Activated T-helper 17 cell treated with anti-CD3 and anti-CD28 coated beads, Interleukin-2, amount 50 U/mL, for 72 hours (primary cell): ENCODE results near the gene ZSCAN25. TPM values are rescaled to one million over a fixed set of nuclear protein-coding genes. Genes with fewer than 3 reads are reported as not detected.
"Not testable (repeated sequence)": the region's sequence is repeated elsewhere in the genome, so short reads cannot be mapped to it uniquely, and the experiment has no call there.

ENCODE experiments used
- ATAC-seq: fragments of 150-1000 bp; cut with Tn5 transposase; replicated peaks from 2 replicates; pipeline ENCODE4 v1.10.0; 2021; ENCODE audit warnings: mild to moderate bottlenecking, moderate library complexity
- H3K27ac Mint-ChIP-seq: one replicate; pipeline ENCODE4 v1.8.0; 2022; ENCODE audit warnings: mixed read lengths
- H3K27me3 Mint-ChIP-seq: one replicate; pipeline ENCODE4 v1.8.0; 2022; ENCODE audit warnings: mixed read lengths
- H3K36me3 Mint-ChIP-seq: one replicate; pipeline ENCODE4 v1.8.0; 2022; ENCODE audit warnings: low read depth, mild to moderate bottlenecking, mixed read lengths
- H3K4me1 Mint-ChIP-seq: one replicate; pipeline ENCODE4 v1.8.0; 2022; ENCODE audit warnings: mixed read lengths
- H3K4me3 Mint-ChIP-seq: one replicate; pipeline ENCODE4 v1.8.0; 2022; ENCODE audit warnings: mild to moderate bottlenecking, mixed read lengths
- H3K9me3 Mint-ChIP-seq: one replicate; pipeline ENCODE4 v1.8.0; 2022; ENCODE audit warnings: mixed read lengths
- total RNA-seq, 2 donors: library from RNA; stranded (reverse); gene quantifications; one replicate each; pipeline ENCODE4 v1.2.3, GENCODE V29; 2022

ZSCAN25 gene
- total RNA-seq, 2 donors from 2014 or later: 25.0 to 58.4 TPM

DNA sequence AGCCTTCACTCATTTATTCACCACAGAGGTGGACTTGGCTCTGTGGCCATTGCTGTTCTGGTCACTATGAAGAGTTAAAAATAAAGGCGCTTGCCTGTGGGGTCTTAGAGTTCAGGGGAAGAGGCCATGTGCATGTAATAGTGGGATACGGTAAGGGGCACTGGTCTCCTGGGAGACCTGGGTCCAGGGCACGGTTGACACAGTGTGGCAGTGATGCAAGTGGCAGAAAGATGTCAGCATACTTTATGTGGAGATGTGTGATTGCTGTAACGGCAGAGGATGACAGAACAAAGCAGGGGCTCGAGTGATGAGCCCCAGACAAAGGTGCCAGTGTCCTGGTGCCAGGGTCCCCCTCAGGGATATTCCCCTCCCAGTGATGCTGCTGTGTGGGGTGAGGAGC, 8.6 kb downstream of the ZSCAN25 start:
- Mint-ChIP-seq H3K9me3 (no peaks in the 10 kb centered on the region), H3K27ac (peak overlapping the region; percentile 97), H3K4me3 (peak overlapping the region; percentile 93), H3K4me1 (peaks cover 44% of the 10 kb centered on the region), H3K36me3 (peaks cover 100% of the 10 kb centered on the region), H3K27me3 (no peaks in the 10 kb centered on the region)
- ATAC-seq: no peak

DNA sequence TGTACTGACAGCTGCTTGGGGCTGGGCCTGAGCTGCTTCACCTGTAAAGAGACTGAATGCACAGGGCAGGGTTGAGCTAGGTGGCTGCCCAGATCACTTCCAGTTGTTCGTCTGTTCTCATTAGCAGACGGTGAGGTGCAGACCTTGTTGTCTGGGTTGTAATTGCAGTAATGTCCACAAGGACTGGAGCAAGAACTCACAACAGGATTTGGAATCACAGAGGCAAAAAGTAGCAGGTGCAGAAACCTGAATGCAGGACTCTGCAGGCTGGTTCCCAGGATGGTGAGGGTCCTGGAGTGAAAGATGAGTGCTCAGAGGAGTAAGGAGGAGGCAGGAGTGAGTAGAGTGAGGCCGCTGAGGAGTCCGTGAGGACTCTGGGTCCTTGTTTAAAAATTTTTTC, 9.2 kb downstream of the ZSCAN25 start:
- no peak for ATAC-seq
- H3K27me3 Mint-ChIP-seq: no peaks in the 10 kb centered on the region
- peaks cover 44% of the 10 kb centered on the region for H3K4me1 Mint-ChIP-seq
- no peaks in the 10 kb centered on the region for H3K9me3 Mint-ChIP-seq
- peak overlapping the region; percentile 97 for H3K27ac Mint-ChIP-seq
- peak overlapping the region; percentile 93 for H3K4me3 Mint-ChIP-seq
- peaks cover 100% of the 10 kb centered on the region for H3K36me3 Mint-ChIP-seq

DNA sequence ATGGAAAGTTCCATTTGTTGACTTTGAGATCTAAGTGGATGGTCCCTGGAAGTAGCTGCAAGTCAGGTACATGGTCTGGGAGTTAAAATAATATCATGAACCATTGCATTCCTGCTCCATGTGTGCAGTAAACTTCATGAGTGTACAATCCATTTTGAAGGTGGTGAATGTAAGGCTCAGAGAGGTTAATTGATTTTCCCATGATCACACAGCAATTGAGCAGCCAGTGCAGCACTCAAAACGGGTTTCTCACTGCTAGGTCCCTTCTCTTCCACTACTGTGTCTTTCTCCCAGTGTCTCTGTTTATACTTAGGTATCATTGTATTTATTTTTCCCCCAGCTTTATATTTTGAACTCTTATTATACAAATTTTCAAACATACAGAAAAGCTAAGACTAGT, 9.9 kb downstream of the ZSCAN25 start:
- Mint-ChIP-seq H3K4me3 (peak overlapping the region; percentile 93), H3K4me1 (peaks cover 51% of the 10 kb centered on the region), H3K9me3 (no peaks in the 10 kb centered on the region), H3K27ac (peak overlapping the region; percentile 97), H3K36me3 (peaks cover 100% of the 10 kb centered on the region), H3K27me3 (no peaks in the 10 kb centered on the region)
- no peak for ATAC-seq

DNA sequence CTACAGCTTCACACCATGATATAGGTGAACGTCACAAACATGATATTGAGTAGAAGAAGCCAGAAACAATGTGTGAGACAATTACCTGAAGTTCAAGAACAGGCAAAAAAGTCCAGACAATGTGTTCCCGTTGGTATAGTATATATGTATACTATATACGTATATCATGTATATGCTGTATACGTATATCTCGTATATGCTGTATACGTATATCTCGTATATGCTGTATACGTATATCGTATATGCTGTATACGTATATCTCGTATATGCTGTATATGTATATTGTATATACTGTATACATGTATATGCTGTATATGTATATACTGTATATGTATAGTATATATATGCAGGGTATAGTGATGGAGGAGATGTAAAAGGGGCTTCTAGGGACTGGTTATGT, 10.8 kb downstream of the ZSCAN25 start:
- Mint-ChIP-seq H3K4me1 (peaks cover 50% of the 10 kb centered on the region), H3K4me3 (peak overlapping the region; percentile 93), H3K36me3 (peaks cover 99% of the 10 kb centered on the region), H3K9me3 (no peaks in the 10 kb centered on the region), H3K27me3 (no peaks in the 10 kb centered on the region), H3K27ac (no peak overlapping the region)
- ATAC-seq: no peak

DNA sequence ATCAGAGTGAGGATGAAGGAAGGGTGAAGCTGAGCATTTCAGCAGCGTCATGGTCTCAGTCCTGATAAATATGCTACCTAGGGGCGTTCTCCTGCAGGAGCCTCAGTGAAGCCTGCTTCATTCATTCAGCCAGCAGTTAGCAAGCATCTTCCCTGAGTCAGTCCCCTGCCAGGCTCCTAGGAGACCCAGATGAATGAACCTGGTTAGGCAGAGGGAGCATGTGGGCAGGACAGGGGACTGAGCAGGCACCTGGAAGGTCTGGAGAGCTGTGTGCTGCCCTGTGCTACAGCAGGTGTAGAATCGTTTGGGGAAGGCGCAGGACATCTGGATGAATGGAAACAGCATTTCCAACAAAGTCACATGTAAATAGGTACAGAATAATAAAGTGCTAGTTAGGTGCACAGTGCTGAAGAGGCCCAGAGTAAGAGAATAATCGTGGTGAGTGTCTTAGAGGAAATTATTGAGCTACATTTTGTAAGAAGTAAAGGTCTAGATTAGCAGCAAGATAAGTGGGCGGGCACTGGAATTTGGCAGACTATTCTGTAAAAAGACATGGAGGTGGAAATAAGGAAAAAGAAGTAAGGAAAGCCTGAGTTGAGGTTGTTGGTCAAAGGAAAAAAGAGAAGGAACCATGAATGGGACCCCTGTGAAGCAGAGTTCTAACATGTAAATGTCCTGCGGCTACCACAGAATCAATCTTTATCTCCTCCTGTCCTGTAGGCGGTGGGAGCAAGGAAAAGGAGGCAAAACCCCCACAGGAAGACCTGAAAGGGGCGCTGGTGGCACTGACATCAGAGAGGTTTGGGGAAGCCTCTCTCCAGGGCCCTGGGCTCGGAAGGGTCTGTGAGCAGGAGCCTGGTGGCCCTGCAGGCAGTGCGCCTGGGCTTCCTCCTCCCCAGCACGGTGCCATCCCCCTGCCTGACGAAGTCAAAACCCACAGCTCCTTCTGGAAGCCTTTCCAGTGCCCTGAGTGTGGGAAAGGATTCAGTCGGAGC, 12.0 kb downstream of the ZSCAN25 start:
- Mint-ChIP-seq H3K27ac (peak overlapping the region; percentile 37), H3K27me3 (no peaks in the 10 kb centered on the region), H3K4me3 (peak overlapping the region; percentile 4), H3K36me3 (peaks cover 99% of the 10 kb centered on the region), H3K4me1 (peaks cover 45% of the 10 kb centered on the region), H3K9me3 (no peaks in the 10 kb centered on the region)
- ATAC-seq: no peak

DNA sequence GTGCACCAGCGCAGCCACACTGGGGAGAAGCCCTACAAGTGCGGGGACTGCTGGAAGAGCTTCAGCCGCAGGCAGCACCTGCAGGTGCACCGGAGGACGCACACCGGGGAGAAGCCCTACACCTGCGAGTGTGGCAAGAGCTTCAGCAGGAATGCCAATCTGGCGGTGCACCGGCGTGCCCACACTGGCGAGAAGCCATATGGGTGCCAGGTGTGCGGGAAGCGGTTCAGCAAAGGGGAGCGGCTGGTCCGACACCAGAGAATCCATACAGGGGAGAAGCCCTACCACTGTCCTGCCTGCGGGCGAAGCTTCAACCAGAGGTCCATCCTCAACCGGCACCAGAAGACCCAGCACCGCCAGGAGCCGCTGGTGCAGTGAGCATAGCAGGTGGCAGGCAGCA, 12.9 kb downstream of the ZSCAN25 start:
- ATAC-seq: no peak
- H3K4me1 Mint-ChIP-seq: peaks cover 36% of the 10 kb centered on the region

DNA sequence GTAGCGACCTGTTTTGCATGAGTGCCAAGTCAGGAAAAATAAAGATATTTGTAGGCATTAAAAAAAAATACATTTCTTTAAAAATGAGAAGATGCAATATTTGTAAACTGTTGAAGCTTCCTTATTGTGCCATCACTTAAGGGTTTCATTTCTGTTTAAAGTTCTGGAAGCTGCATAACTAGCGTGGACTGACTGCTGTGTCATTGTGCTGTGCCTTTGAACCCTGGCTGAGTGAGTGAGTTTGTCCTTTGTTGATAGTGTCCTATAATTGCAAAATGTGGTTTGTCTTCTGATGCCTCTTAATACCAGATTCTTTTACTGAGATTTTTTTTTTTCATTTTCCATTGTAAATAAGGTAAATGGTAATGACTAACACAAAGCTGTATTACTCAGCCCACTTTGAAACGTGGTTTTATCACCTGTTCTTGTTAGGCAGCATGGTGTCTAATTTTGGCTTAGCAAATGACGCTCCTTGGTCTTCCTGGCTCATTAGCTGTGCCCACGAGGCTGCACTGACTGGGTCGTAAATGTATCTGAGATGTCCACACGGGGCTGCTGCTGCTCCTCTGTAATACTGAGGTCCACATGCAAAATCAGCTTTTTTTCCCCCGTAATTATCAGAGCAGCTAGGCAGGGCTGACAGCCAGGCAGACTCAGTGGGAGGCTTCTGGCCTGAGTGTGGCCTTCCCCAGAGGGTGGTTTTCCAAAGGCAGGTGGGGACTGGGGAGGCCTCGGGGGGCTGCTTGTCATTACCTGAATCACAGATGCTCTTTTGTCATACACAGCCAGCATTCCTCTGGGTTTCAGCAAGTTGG, 14.8 kb downstream of the ZSCAN25 start:
- no peaks in the 10 kb centered on the region for H3K27me3 Mint-ChIP-seq
- H3K4me1 Mint-ChIP-seq: peaks cover 30% of the 10 kb centered on the region
- no peaks in the 10 kb centered on the region for H3K9me3 Mint-ChIP-seq
- peaks cover 83% of the 10 kb centered on the region for H3K36me3 Mint-ChIP-seq
- peak overlapping the region; percentile 68 for H3K27ac Mint-ChIP-seq
- peak; percentile 91 for ATAC-seq
- peak overlapping the region; percentile 45 for H3K4me3 Mint-ChIP-seq

More for the DNA sequence above, 12.9 kb downstream of the ZSCAN25 start:
- peak overlapping the region; percentile 37 for H3K27ac Mint-ChIP-seq
- peaks cover 94% of the 10 kb centered on the region for H3K36me3 Mint-ChIP-seq
- H3K4me3 Mint-ChIP-seq: no peak overlapping the region
- H3K27me3 Mint-ChIP-seq: no peaks in the 10 kb centered on the region
- H3K9me3 Mint-ChIP-seq: no peaks in the 10 kb centered on the region

DNA sequence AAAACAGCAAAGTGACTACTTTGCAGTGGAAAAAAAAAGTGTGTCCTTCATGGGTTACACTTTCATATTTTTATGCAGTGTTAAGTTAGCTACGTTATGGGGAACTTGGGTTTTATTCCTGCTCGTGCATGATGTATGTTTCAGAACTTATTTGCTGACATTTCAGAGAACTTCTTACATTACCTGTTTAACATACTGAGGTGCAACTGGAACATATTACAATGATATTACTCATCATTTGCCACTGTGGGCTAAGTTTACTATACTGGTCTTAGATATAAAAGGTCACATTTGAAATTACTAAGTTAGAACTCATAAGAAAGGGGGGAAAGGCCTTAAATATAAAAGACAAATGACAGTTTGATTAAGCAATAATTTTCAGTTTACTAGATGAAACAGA, 20.7 kb downstream of the ZSCAN25 start:
- peaks cover 52% of the 10 kb centered on the region for H3K36me3 Mint-ChIP-seq

DNA sequence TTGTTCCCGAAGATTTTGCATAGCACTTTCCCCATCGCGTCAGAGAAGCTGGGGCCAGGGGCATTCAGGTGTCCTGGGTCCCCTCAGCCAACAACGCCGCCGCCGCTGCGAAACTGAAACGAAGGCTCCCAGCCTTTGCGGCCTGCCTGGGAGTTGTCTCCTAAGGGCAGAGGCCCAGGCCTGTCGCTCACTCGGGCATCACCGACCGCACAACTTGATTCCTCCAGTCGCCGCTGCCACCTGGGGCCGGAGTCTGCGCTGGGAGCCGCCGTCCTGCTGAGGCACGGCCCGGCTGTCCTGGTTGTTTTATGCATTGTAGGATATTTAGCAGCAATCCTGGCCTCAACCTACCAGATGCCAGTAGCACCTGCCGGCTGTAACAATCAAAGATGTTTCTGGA, 22.0 kb downstream of the ZSCAN25 start:
- no peaks in the 10 kb centered on the region for H3K27me3 Mint-ChIP-seq
- peaks cover 52% of the 10 kb centered on the region for H3K36me3 Mint-ChIP-seq
- no peak overlapping the region for H3K27ac Mint-ChIP-seq
- H3K4me1 Mint-ChIP-seq: peaks cover 42% of the 10 kb centered on the region
- no peaks in the 10 kb centered on the region for H3K9me3 Mint-ChIP-seq
- ATAC-seq: no peak
- H3K4me3 Mint-ChIP-seq: no peak overlapping the region

More for the DNA sequence above, 20.7 kb downstream of the ZSCAN25 start:
- H3K27me3 Mint-ChIP-seq, H3K9me3 Mint-ChIP-seq: not testable (repeated sequence)
- H3K4me1 Mint-ChIP-seq: peaks cover 42% of the 10 kb centered on the region
- peak overlapping the region; percentile 69 for H3K27ac Mint-ChIP-seq
- H3K4me3 Mint-ChIP-seq: peak overlapping the region; percentile 46
- ATAC-seq: peak; percentile 93

DNA sequence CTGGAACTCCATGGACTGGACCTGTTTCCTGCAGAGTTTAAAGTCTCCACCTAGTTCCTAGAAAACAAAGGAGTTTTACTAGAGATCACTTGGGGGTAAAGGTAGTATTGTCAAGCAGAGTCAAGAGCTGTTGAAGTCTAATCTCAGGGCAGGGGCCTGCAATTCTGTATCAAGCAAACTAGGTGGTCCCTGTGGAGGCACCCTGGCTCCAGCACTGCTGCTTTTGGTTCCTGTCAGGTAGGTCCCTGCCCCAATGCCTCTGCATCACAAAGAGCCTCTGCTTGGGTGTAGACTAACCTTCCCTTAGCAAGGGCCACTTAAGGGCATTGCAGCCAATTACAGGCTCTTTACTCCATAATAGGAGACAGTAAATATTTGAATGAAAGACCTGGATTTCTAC, 22.5 kb downstream of the ZSCAN25 start:
- H3K27ac Mint-ChIP-seq: no peak overlapping the region
- no peak overlapping the region for H3K4me3 Mint-ChIP-seq
- no peaks in the 10 kb centered on the region for H3K27me3 Mint-ChIP-seq
- H3K4me1 Mint-ChIP-seq: peaks cover 42% of the 10 kb centered on the region
- H3K36me3 Mint-ChIP-seq: peaks cover 54% of the 10 kb centered on the region
- no peak for ATAC-seq
- no peaks in the 10 kb centered on the region for H3K9me3 Mint-ChIP-seq

DNA sequence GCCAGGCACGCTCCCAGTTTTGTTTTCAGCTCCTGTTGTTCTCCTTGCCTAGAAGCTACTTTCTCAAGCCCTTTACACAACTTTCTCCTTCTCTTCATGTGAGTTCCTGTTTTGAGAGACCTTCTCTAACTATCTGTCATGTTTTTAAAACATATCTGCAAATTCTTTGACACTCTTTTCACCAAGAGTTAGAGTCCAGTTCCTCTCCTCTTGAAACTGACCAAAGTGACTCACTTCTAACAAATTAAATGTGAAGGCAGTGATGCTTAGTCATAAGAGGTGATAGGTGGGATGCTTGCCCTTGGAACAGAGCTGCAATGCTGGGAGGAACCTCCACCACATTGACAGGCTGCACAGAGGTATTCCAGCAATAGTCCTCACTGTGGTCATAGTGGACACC, 25.3 kb downstream of the ZSCAN25 start:
- H3K9me3 Mint-ChIP-seq: no peaks in the 10 kb centered on the region
- H3K4me3 Mint-ChIP-seq: no peak overlapping the region
- H3K4me1 Mint-ChIP-seq: peaks cover 33% of the 10 kb centered on the region
- H3K36me3 Mint-ChIP-seq: peaks cover 74% of the 10 kb centered on the region
- H3K27me3 Mint-ChIP-seq: no peaks in the 10 kb centered on the region
- peak; percentile 47 for ATAC-seq
- peak overlapping the region; percentile 48 for H3K27ac Mint-ChIP-seq

DNA sequence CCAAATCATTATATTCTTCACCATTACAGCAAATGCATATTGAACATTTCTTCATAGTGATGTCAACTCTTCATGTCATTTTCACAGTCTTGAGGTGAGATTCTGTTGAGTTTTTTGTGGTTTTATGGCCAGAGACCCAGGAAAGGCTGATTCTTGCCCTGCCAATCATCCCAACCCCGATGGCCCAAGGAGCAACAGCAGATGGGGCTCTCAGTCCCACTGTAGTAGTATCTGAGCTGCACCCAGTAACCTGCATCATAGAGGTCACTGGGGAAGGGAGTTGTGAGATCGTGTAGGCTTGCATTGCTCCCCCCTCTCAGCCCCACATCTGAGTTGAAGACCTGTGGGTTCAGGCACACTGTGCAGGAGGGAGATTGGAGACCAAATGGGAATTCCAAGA, 26.7 kb downstream of the ZSCAN25 start:
- Mint-ChIP-seq H3K27ac (no peak overlapping the region), H3K9me3 (no peaks in the 10 kb centered on the region), H3K36me3 (peaks cover 79% of the 10 kb centered on the region), H3K4me1 (peaks cover 36% of the 10 kb centered on the region), H3K27me3 (no peaks in the 10 kb centered on the region), H3K4me3 (no peak overlapping the region)
- ATAC-seq: no peak

DNA sequence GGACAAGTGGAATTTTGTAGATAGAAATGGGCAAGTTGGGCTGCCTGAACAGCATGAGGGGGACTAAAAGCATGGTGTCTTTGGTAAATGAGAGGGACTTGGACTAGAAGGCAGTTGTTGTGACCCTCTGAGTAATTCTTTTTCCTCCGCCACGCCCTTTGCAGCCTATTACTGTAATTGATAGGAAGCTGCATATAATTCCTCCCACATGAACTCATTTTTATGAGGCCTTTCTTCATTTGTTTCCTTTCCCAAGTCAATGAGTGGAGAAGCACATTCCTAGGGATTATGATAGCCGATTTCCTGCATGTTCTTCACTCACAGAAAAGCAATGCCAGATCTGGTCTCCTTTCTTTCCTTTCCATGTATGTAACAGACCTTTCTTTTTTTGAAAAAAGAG, 27.7 kb downstream of the ZSCAN25 start:
- H3K27me3 Mint-ChIP-seq: no peaks in the 10 kb centered on the region
- ATAC-seq: no peak
- H3K36me3 Mint-ChIP-seq: peaks cover 80% of the 10 kb centered on the region
- H3K27ac Mint-ChIP-seq: no peak overlapping the region
- H3K4me3 Mint-ChIP-seq: no peak overlapping the region
- H3K4me1 Mint-ChIP-seq: peaks cover 36% of the 10 kb centered on the region
- no peaks in the 10 kb centered on the region for H3K9me3 Mint-ChIP-seq

DNA sequence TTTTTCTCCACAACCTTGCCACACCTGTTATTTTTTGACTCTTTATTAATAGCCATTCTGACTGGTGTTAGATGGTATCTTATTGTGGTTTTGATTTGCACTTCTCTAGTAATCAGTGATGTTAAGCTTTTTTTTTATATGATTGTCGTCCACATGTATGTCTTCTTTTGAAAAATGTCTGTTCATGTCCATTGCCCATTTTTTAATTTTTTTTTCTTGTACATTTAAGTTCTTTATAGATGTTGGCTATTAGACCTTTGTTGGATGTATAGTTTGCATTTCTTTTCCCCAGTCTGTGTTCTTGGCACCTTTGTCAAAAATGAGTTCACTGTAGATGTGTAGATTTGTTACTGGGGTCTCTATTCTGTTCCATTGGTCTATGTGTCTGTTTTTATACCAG, 28.8 kb downstream of the ZSCAN25 start:
- Mint-ChIP-seq H3K27me3 (no peaks in the 10 kb centered on the region), H3K27ac (no peak overlapping the region), H3K4me1 (peaks cover 31% of the 10 kb centered on the region), H3K4me3 (no peak overlapping the region), H3K9me3 (no peaks in the 10 kb centered on the region), H3K36me3 (peaks cover 78% of the 10 kb centered on the region)
- no peak for ATAC-seq
